GM21447 (cell line): ENCODE measurements around the gene TFCP2.

Source experiments
- ATAC-seq: cut with Tn5 transposase; IDR thresholded peaks from one replicate; pipeline ENCODE4 v1.9.1; 2021; ENCODE audit not compliant: unreplicated experiment

The TFCP2 gene

DNA sequence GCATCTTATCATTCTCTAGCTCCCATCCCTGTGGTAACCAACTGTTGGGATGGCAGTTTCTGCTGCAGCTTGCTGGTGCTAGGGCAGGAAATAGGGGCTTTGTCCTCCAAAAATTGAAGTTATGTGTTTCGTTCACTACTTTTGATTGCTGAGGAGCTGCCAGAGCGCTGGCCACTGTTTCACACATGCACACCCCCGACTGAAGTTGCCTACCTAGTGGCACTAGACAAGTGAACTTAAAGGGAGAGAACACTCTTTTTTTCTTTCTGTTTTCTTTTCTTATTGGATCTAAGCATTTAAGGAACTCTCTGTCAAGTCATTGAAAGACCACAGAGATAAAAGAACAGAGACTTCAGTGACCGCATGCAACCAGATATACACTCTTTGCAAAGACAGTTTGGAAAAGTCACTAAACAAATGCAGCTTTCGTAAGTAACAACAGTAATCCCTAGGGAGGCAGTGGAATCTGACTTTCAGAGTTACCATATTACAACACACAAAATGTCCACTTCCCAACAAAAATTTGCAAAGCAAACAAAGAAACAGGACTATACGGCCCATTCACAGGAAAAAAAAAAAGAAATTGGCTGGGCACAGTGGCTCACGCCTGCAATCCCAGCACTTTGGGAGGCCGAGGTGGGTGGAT is 12.0 kb downstream of the TFCP2 start:
- no peak for ATAC-seq

DNA sequence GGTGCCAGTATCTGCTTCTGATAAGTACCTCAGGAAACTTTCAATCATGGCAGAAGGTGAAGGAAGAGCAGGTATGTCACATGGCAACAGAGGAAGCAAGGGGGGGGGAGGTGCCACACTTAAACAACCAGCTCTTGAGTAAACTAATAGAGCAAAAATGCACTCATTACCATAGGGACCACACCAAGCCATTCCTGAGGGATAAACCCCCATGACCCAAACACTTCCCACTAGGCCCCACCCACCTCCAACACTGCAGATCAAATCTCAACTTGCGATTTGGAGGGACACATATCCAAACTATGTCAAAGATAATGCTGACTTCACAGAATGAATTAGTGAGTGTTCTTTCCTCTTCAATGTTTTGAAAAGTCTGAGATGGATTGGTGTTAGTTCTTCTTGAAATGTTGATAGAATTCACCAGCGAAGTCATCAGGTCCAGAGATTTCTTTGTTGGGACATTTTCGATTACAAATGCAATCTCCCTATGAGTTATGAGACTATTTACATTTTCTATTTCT is 16.6 kb downstream of the TFCP2 start:
- no peak for ATAC-seq

DNA sequence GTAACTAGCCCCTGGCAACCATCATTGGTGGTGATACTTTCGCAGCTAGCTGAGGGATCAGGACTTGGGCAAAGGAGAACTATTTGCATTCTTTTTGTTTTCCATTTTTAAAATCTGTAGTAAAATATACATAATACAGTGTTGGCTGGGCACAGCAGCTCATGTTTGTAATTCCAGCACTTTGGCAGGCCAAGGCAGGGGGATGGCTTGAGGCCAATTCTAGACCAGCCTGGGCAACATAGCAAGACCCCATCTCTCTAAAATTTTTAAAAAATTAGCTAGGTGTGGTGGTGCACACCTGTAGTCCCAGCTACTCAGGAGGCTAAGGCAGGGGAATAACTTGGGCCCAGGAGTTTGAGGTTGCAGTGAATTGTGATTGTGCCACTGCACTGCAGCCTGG is 20.0 kb downstream of the TFCP2 start:
- ATAC-seq: no peak

DNA sequence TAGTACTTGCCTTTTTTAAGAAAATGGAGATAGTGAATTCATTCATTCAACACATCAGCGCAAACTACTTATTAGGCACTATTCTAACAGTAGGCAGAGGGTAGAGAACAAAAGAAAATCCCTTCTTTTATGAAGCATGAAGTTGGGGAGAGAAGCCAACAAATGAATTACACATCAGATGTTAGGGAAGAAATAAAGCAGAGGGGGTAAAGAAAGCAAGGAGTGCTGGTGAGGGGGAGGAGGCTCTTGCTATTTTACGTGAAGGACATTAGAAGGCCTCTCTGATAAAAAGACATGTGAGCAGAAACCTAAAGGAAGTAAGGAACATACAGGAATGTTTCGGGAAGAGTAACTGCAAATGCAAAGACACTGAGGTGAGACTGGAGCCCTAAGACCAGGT is 22.2 kb downstream of the TFCP2 start:
- ATAC-seq: no peak

DNA sequence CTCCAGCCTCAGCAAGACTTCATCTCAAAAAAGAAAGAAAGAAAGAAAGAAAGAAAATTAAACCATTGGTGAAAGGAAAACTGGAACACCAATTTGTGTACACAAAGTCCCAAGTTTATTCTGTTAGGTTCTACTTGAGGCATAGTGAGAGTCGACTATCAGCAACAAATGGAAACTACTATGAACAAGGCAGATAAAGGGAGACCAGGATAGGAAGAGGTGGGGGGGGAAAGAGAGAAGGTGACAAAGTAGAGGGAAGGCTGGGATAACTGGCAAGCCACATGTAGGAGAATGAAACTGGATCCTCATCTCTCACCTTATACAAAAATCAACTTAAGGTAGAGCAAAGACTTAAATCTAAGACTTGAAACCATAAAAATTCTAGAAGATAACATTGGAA is 25.6 kb downstream of the TFCP2 start:
- no peak for ATAC-seq

DNA sequence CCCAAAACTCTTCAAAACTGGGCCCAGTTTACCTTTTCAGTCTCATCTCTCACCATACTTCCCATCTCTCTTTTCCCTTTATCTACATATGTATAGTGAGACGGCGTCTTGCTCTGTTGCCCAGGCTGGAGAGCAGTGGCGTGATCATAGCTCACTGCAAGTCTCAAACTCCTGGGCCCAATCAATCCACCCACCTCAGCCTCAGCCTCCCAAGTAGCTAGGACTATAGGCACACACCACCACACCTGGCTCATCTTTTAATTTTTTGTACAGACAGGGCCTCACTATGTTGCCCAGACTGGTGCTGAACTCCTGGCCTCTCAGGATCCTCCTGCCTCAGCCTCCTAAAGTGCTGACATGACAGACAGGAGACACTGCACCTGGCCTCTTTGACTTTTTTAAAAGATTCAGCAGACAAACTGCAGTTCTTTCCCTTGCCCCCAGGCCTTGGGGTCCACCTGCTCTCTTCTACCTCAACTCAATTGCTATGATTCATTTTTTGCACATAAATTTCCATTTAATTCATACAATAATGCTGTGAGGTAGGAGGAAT is 33.6 kb downstream of the TFCP2 start:
- no peak for ATAC-seq

DNA sequence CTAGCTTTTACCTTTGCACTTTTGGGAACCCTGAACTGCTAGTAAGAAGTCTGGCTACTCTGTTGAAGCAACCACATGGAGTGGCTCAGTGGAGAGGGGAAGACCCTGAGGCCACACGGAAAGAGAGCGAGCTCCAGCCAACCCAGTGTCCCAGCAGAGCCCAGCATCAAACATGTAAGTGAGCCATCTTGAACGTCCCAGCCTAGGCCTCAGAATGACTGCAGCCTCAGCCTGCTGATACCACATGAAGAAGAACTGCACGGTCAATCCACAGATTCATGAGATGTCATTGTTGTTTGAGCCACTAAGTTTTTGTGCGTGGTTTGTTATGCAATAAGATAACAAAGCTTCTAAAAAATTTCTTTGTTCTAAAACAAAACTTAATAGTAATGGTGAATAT is 40.2 kb downstream of the TFCP2 start:
- ATAC-seq: no peak

DNA sequence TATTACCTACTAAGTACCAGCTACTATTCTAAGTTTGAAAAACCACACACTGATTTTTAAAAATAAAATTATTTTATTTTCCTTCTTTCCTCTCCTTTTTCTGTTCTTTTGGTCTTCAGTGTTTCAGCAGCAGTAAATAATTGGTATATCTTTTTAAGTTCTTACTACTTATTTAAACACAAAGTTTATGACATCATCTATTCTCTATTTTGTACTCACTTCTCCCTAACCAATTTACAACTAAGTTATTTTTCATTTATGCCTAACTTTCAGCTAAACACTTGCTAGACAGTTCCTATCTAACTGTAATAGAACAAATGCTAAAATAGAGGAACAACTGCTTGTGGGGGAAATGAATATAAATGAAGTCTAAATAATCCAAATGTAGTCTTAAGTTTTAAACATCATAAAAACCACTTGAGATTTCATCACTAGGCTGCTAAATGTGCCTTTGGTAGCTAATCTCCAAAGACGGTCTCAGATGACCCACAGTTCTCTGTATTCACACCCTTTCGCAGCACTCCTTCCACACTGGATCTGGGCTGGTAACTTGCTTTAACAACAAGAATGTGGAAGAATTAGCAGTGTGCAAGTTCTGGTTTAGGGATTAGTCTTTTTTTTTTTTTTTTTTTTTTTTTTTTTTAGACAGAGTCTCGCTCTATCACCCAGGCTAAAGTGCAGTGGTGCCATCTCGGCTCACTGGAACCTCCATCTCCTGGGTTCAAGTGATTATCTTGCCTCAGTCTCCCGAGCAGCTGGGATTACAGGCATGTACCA is 41.0 kb downstream of the TFCP2 start:
- no peak for ATAC-seq

DNA sequence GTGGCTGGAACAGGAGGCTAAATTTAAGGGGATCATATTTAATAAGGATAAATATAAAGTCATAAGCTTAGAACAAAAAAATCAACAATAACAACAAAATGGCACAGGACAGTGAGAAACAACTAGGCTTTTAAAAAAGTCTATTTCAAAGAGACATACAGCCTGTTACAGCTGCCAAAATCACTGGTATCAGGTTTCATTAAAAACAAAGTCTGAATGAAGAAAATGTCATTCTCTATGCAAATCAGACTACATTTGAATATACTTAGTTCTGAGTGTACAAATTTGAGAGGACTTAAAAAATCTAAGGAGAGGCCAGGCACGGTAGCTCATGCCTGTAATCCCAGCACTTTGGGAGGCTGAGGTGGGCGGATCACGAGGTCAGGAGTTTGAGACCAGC is 44.0 kb downstream of the TFCP2 start:
- ATAC-seq: no peak

DNA sequence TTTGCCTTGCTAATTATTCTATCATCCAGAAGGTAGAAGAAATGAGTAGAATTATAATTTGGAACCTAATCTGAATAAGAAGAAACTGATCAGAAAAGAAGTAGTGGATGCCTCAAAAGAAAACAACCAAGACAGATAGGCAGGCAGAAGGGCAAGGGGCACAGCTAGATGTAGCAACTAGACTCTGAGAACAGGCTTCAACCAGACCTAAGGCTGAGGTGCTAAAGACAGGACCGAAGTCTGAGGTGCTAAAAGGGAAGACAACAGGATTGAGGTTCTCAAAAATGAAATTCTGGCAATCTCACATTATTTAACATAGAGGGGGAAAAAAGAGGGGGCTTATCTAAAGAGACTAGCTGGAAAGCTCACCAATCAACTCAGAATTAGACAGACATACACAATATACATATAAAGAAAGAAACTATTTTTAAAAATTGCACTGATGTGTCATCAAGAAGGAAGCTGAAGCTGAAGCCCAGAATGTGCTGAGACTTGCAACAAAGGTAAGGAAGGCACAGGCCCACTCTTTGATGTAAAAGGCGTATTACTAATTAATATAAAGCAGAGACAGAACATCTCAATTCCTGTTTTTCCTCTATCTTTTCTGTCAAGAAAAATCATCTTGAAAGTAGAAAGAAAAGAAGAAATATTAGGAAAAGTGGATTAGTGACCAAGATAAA is 45.7 kb downstream of the TFCP2 start:
- no peak for ATAC-seq

DNA sequence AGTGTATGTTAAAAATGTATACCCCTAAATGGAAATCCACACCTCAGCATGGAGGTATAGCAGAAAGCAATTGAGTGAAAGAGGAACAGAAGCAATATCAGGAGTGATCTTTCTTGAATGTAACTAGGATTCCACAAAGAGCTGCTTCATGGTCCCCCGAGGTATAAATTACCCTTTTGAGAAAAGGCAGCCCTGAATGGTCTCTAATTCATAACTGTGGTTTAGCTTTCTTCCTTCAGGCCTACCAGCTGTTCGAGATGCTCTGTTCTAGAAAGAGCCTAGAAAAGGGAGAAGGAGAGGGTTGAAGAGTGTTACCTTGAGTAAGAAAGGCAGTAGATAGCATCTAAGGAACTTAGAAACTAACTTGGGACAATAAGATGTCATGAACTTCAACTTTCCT is 46.6 kb downstream of the TFCP2 start:
- no peak for ATAC-seq

DNA sequence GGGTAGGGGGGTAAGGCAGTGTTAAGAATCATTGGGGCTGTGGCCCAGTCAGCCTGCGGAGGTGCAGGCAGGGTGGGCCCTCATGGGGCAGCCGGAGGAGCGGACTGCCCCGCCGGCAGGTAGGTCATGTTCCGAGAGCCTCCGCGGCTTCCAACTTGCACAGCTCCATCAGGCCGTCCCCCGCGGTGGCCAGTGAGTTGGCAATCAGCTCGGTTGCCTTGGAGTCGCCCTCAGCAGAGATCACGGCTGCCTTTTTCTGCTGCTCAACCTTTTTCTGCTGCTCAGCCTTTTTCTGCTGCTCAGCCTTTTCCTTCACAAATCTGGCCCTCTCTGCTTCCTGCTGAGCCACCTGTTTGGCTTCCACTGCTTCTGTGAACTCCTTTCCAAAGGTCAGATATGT is 48.4 kb downstream of the TFCP2 start:
- ATAC-seq: no peak

DNA sequence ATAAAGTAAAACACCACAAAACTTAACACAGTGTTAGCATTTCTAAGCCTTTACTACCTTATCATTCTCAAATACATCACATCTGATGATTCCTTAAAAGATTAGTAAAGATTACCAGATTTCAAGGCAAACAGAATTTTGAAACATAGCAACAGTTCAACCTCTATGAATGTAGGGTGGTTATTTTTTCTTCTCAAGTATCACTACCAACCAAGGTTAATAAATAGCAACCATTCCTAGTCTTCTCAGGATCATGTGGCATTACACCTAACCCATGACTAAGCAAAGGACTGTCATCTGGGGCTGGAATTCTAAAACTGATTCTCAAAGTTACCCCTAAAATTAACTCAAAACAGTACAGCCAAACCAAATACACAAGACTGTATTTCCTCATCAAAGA is 50.1 kb downstream of the TFCP2 start:
- no peak for ATAC-seq

DNA sequence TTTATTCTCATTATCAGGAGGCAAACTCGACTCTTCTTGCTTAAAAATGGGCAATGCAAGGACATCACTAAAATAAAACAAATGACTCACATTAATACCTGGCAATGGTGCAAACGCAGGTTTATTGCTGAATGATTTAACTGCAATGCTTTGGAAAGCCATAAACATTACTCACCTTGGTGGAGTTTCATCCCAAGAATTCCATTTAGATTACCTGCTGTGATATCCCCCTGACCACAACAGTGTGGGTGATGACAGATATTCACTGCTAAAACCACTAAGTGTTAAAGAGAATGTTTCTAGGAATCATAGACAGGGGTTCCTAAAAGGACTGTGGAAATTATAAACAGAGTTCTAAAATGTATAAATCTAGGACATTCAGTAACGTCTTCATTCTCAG is 54.2 kb downstream of the TFCP2 start:
- ATAC-seq: no peak

DNA sequence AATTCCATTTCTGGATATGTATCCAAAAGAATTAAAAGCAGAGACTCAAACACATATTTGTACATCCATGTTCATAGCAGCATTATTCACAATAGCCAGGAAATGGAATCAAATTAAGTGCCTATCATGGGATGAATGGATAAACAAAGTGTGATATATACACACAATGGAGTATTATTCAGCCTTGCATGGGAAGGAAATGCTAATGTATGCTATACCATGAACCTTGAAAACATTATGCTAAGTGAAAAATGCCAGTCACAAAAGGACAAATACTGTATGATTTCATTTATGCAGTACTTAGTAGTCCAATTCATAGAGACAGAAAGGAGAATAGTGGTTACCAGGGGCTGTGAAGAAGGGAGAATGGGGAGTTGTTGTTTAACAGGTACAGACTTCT is 57.4 kb downstream of the TFCP2 start:
- no peak for ATAC-seq

DNA sequence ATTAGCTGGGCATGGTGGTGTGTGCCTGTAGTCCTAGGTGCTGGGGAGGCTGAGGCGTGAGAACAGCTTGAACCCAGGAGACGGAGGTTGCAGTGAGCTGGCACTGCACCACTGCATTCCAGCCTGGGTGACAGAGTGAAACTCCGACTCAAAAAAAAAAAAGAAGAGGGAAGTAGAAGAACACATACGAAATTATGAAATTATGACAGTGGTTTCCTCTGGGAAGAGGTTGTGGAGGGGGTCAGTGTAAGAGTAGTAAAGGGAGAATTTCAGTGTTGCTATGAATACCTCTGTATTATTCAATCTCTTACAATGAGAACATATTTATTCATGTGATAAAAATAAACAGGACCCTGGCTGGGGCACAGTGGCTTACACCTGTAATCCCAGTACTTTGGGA is 64.8 kb downstream of the TFCP2 start:
- ATAC-seq: no peak

DNA sequence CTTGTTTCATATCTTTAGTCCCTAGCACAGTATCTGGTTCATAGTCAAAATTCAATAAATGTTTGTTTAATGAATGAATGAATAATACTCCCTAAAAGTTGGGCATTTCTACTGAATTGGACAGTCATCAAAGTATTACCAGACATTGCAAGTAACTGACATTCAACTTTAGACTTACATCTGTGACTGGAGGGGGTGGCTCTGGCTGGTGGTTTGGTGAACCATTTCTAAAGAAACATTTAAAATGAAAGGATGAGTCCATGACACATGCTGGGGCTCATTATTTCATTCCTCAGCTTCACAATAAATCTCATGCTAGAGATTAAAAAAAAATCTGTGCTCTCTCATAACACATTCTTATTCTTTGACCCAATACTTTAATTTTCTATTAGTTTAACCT is 69.0 kb downstream of the TFCP2 start:
- no peak for ATAC-seq

DNA sequence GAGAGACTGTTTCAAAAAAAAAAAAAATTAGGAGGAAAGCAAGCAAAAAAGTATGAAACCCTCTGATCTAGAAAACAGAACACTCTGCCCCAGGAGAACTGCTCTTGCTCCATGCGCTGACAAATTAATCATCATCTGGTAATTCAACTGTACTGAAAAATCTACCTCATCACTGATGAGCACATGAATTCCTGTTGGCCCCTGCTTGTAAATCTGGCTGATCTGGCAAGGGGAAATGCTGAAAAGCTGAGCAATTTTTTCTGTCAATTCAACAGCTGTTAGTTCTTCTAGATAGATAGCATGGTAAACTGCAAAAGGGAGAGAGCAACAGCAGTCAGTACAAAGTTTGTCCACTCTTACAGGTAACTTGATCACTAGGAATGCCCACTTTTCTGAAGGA is 74.3 kb downstream of the TFCP2 start:
- no peak for ATAC-seq

DNA sequence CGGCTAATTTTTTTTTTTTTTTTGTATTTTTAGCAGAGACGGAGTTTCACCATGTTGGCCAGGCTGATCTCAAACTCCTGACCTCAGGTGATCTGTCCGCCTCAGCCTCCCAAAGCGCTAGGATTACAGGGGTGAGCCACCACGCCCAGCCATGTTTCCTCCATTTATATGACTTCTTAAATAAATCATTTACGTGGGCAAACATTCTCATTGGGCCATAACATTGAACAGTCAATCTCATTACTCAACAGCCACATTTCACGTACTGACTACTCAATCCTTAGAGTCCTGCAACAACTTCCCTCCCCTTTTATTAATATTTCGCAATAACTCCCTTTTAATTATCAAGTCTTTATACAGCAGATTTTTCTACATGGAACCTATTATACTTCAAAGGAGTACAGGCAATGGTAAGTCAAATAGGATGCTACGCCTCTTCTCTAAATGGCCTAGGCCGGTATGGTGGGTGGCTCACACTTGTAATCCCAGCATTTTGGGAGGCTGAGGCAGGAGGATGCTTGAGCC is 82.2 kb downstream of the TFCP2 start:
- no peak for ATAC-seq

DNA sequence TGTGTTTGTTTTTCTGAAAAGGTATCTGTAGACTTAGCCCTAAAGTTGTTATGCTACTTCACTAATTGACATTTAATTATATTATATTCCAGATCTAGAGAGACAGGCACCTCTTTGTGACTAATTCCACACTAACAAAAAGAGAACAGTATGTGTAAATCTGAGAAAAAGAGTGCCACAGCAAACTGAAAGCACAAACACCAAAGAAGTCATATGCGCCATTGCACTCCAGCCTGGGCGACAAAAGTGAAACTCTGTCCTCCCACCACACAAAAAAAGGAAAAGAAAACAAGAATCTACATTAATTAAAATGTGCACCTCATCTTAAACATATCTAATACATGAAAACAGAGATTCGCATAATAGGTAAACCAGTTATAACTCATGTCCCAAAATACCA is 85.1 kb downstream of the TFCP2 start:
- ATAC-seq: no peak

DNA sequence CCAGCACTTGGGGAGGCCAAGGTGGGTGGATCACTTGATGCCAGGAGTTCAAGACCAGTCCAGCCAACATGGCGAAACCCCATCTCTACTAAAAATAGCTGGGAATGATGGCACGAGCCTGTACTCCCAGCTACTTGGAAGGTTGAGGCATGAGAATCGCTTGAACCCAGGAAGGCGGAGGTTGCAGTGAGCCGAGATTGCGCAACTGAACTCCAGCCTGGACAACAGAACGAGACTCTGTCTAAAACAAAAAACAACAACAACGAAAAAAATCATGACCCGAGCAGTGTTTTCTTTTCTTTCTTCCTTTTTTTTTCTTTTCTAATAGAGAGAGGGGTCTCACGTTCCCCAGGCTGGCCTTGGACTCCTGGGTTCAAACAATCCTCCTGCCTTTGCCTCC is 86.0 kb downstream of the TFCP2 start:
- ATAC-seq: no peak

DNA sequence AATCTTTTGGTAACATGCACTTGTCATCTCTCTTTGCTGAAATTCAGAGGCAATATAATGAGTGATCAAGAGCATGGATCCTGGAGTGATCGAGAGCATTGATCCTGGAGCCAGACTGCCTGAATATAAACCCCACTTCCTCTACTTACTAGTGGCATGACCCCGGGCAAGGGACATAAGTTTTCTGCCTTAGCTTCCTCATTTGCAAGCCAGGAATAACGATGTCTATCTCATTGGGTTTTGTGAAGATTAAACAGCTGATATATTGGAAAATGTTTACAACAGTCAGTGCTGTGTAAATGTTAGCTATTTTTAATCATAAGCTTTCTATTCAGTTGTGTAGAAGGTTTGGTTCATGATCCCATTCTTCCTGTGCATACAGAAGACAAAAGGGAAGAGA is 87.2 kb downstream of the TFCP2 start:
- no peak for ATAC-seq
